ENCODE data around the gene ATP2B3.

ATP2B3 gene

DNA sequence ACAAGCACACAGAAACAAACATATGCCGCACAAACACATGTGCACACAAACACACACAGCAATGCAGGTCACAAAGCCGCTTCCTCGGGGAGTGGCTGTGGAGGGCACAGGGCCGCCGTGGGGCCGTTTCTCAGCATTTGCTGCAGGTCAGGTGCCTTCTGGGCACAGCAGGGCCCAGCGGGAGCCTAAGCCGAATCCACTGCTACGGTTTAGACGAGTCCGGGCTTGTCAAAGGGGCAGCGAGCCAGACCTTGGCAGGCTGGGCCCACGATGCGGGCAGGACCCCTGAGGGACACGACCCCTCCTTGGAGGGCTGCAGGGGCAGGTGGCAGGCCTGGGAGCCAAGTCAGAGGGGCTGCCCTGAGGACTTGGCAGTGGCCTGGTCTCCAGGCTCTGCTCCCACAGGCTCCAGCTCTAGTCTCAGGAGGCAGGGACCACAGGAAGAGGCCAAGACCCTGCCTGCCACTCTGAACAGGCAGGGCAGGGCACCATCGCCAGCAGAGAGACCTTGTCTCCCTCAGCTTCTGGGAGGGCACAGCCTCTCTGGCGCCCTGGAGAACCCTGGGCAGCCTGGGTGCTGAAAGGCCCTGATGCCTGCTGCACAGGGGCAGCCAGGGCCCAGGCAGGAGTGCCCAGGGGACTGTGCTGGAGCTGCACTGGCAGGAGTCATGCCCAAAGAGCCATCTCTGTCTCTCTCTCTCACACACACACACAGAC lies 5.5 kb upstream of the ATP2B3 start:
- no peak overlapping the region for H3K4me2 ChIP-seq (ENCODE audit: low read depth, low read length, poor library complexity, severe bottlenecking)
- H3K9me2 ChIP-seq (replicated peaks; ENCODE audit: low read depth, low read length): no peaks in the 10 kb centered on the region
- H3K27me3 ChIP-seq (ENCODE audit: insufficient read depth, low read length, poor library complexity, severe bottlenecking): no peaks in the 10 kb centered on the region
- H3K4me3 ChIP-seq (ENCODE audit: low read length, poor library complexity, severe bottlenecking): no peak overlapping the region
- TF ChIP-seq, protein P1, sequence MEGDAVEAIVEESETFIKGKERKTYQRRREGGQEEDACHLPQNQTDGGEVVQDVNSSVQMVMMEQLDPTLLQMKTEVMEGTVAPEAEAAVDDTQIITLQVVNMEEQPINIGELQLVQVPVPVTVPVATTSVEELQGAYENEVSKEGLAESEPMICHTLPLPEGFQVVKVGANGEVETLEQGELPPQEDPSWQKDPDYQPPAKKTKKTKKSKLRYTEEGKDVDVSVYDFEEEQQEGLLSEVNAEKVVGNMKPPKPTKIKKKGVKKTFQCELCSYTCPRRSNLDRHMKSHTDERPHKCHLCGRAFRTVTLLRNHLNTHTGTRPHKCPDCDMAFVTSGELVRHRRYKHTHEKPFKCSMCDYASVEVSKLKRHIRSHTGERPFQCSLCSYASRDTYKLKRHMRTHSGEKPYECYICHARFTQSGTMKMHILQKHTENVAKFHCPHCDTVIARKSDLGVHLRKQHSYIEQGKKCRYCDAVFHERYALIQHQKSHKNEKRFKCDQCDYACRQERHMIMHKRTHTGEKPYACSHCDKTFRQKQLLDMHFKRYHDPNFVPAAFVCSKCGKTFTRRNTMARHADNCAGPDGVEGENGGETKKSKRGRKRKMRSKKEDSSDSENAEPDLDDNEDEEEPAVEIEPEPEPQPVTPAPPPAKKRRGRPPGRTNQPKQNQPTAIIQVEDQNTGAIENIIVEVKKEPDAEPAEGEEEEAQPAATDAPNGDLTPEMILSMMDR (conservative IDR thresholded peaks at IDR 0.05; ENCODE audit: low read length): no peak
- no peak for TF ChIP-seq EZH2phosphoT487 (IDR thresholded peaks at IDR 0.05; ENCODE audit: borderline replicate concordance)
- no peaks in the 10 kb centered on the region for H4K20me1 ChIP-seq (ENCODE audit: insufficient read depth, low read length, poor library complexity, severe bottlenecking)
- no peaks in the 10 kb centered on the region for H3K9me3 ChIP-seq (ENCODE audit: insufficient read depth, low read depth, low read length)
- H3K79me2 ChIP-seq (ENCODE audit: insufficient read depth, low read length): no peaks in the 10 kb centered on the region
- H3K4me1 ChIP-seq (ENCODE audit: insufficient read depth, low read length, poor library complexity, severe bottlenecking): no peaks in the 10 kb centered on the region
- H3K9ac ChIP-seq (ENCODE audit: low read depth, low read length, poor library complexity, severe bottlenecking): no peak overlapping the region
- H2AFZ ChIP-seq (ENCODE audit: low read length): no peak overlapping the region
- no peaks in the 10 kb centered on the region for H3F3A ChIP-seq (ENCODE audit: low read depth)
- H3K36me3 ChIP-seq (ENCODE audit: insufficient read depth, low read length): no peaks in the 10 kb centered on the region

DNA sequence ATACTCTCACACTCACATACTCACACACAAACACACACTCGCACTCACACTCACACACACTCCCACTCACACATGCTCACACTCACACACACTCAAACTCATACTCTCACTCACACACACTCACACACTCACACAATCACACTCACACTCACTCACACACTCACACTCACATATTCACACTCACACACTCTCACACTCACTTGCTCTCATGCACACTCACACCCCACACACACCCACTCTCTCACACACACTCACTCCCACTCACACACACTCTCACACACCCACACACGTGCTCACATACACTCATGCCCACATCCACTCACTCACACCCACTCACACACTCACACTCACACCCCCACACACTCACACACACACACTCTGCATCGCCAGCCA lies 4.9 kb upstream of the ATP2B3 start:
- no peak overlapping the region for H2AFZ ChIP-seq (ENCODE audit: low read length)
- no peaks in the 10 kb centered on the region for H3F3A ChIP-seq (ENCODE audit: low read depth)
- no peak overlapping the region for H3K9ac ChIP-seq (ENCODE audit: low read depth, low read length, poor library complexity, severe bottlenecking)
- H4K20me1 ChIP-seq (ENCODE audit: insufficient read depth, low read length, poor library complexity, severe bottlenecking): no peaks in the 10 kb centered on the region
- H3K79me2 ChIP-seq (ENCODE audit: insufficient read depth, low read length): no peaks in the 10 kb centered on the region
- TF ChIP-seq, protein P1 (conservative IDR thresholded peaks at IDR 0.05; ENCODE audit: low read length): no peak
- TF ChIP-seq EZH2phosphoT487 (IDR thresholded peaks at IDR 0.05; ENCODE audit: borderline replicate concordance): no peak
- no peak overlapping the region for H3K4me3 ChIP-seq (ENCODE audit: low read length, poor library complexity, severe bottlenecking)
- H3K4me2 ChIP-seq (ENCODE audit: low read depth, low read length, poor library complexity, severe bottlenecking): no peak overlapping the region
- no peaks in the 10 kb centered on the region for H3K4me1 ChIP-seq (ENCODE audit: insufficient read depth, low read length, poor library complexity, severe bottlenecking)
- H3K9me2 ChIP-seq (replicated peaks; ENCODE audit: low read depth, low read length): no peaks in the 10 kb centered on the region
- no peaks in the 10 kb centered on the region for H3K36me3 ChIP-seq (ENCODE audit: insufficient read depth, low read length)
- H3K9me3 ChIP-seq (ENCODE audit: insufficient read depth, low read depth, low read length): no peaks in the 10 kb centered on the region
- H3K27me3 ChIP-seq (ENCODE audit: insufficient read depth, low read length, poor library complexity, severe bottlenecking): no peaks in the 10 kb centered on the region

DNA sequence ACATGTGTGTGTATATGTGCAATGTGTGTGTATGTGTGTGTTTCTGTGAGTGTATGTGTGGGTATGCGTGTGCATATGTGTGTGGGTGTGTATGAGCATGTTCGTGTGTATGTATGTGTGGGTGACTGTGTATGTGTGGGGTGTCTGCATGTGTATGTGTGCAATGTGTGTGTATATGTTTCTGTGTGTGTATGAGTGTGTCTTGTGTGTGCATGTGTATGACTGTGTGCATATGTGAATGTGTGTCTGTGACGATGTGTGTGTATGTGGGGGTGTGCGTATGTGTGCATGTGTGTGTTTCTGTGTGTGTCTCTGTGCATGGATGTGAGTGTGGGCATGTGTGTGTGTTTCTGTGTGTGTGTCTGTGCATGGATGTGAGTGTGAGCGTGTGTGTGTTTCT lies 4.2 kb upstream of the ATP2B3 start:
- TF ChIP-seq, protein P1 (conservative IDR thresholded peaks at IDR 0.05; ENCODE audit: low read length): no peak
- no peak for TF ChIP-seq EZH2phosphoT487 (IDR thresholded peaks at IDR 0.05; ENCODE audit: borderline replicate concordance)
- Histone ChIP-seq H3K27me3 (ENCODE audit: insufficient read depth, low read length, poor library complexity, severe bottlenecking) (no peaks in the 10 kb centered on the region), H3K4me2 (ENCODE audit: low read depth, low read length, poor library complexity, severe bottlenecking) (no peak overlapping the region)

More for the DNA sequence above, 4.2 kb upstream of the ATP2B3 start:
- Histone ChIP-seq H3K36me3 (ENCODE audit: insufficient read depth, low read length) (no peaks in the 10 kb centered on the region), H3K9me3 (ENCODE audit: insufficient read depth, low read depth, low read length) (no peaks in the 10 kb centered on the region), H3K9me2 (replicated peaks; ENCODE audit: low read depth, low read length) (no peaks in the 10 kb centered on the region), H3K79me2 (ENCODE audit: insufficient read depth, low read length) (no peaks in the 10 kb centered on the region), H3K9ac (ENCODE audit: low read depth, low read length, poor library complexity, severe bottlenecking) (no peak overlapping the region), H3K4me1 (ENCODE audit: insufficient read depth, low read length, poor library complexity, severe bottlenecking) (no peaks in the 10 kb centered on the region), H3F3A (ENCODE audit: low read depth) (no peaks in the 10 kb centered on the region), H3K4me3 (ENCODE audit: low read length, poor library complexity, severe bottlenecking) (no peak overlapping the region), H2AFZ (ENCODE audit: low read length) (no peak overlapping the region), H4K20me1 (ENCODE audit: insufficient read depth, low read length, poor library complexity, severe bottlenecking) (no peaks in the 10 kb centered on the region)
